SK-MEL-5 (cell line): ENCODE results near the gene CBLC. TPM values are rescaled to one million over a fixed set of nuclear protein-coding genes. Genes with fewer than 3 reads are reported as not detected.
"Not testable (repeated sequence)": the region's sequence is repeated elsewhere in the genome, so short reads cannot be mapped to it uniquely, and the experiment has no call there.

ENCODE experiments used
- DNase-seq: peaks from one replicate; pipeline ENCODE4 v3.0.0-alpha.2; 2016; ENCODE audit warnings: low read depth, low spot score
- in situ Hi-C: cut with HindIII; loops from 2 replicates; pipeline ENCODE4 v1.10.0; 2016; ENCODE audit warnings: low sequenced_read_pairs, high pct_unique_total_duplicates, low pct_unique_long_range_greater_than_20kb
- total RNA-seq: library from RNA; depleted of rRNA; stranded (reverse); fragments of >200 nt; shearing (Covaris generic); gene quantifications from 2 replicates; pipeline ENCODE4 v1.2.3, GENCODE V29; 2014

The CBLC gene
- total RNA-seq, 1 experiment from 2014 or later: not detected

GRCh38 chr19:44757057-44757734 lies 20.5 kb upstream of the CBLC start:
- DNase-seq: no peak
- in situ Hi-C loops: no loop called here

GRCh38 chr19:44757735-44758505 lies 19.8 kb upstream of the CBLC start:
- no peak for DNase-seq
- in situ Hi-C loops: no loop called here

DNA sequence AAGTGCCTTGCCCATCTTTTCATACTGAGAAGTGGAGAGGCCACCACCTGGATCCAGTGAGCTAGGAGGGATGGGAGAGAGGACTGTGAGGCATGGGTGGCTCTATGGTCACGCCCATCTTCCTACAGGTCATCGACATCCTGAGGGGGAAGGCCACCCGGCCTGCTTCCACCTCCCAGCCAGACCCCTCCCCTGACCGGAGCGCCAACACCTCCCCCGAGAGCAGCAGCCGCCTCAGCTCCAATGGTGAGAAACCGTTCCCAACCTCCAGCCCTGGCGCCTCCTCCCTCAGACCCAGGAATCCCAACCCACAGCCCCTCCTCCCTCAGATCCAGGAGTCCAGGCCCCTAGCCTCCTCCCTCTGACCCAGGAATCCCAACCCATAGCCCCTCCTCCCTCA lies 19.1 kb upstream of the CBLC start:
- in situ Hi-C loops: no loop called here
- DNase-seq: no peak

DNA sequence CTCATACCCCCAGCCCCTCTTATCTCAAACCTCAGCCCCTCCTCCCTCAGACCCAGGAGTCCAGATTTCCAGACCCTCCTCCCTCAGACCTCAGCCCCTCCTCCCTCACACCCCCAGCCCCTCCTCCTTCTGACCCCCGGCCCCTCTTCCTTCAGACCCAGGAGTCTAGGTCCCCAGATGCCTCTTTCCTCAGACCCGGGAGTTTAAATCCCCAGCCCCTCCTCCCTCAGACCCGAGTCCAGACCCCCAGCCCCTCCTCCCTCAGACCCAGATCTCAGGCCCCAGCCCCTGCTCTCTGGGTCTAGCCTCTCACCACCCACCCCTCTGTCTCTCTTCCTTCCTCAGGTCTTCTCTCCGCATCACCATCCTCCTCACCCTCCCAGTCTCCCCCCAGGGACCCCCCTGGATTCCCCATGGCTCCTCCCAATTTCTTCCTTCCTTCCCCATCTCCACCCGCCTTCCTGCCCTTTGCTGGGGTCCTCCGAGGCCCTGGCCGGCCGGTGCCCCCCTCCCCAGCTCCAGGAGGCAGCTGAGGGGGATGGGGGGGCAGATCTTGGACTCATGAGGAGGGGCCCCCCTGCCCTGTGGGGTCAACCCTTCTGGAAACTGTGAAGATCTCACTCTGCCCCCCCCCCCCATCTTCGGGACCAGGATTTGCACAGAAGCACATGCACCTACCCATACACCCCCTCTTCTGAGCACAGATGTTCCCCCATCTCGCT lies 18.4 kb upstream of the CBLC start:
- DNase-seq: no peak
- in situ Hi-C loops: no loop called here

GRCh38 chr19:44762038-44762437 lies 15.7 kb upstream of the CBLC start:
- no peak for DNase-seq
- in situ Hi-C loops: no loop called here

DNA sequence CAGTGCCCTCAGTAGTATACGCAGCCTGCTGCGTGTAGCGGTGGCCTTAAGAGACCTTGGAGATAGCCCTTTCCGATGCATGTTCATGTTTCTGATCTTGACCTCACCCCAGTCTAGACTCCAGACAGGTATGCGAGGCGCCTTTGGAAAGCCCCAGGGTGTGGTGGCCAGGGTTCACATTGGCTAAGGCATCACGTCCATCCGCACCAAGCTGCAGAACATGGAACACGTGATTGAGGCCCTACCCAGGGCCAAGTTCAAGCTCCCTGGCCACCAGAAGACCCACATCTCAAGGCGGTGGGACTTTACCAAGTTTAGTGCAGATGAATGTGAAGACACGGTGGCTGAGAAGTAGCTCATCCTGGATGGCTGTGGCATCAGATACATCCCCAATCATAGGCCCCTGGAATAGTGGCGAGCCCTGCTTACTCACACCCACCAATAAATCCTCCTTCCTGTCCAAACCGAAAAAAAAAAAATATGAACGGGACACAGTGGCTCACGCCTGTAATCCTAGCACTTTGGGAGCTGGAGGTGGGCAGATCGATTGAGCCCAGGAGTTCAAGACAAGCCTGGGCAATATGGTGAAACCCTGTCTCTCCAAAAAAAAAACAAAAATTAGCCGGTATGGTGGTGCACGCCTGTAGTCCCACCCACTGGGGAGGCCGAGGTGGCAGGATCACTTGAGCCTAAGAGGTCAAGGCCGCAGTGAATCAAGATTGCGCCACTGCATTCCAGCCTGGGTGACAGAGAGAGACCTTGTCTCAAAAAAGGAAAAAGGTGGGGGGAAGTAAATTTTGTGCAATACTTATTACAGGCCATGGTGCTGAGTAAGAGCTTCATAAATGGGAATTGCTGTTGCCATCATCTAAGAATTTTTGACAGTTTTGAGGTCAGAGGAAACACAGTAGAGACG lies 12.4 kb upstream of the CBLC start:
- in situ Hi-C loops: no loop called here
- DNase-seq: no peak

DNA sequence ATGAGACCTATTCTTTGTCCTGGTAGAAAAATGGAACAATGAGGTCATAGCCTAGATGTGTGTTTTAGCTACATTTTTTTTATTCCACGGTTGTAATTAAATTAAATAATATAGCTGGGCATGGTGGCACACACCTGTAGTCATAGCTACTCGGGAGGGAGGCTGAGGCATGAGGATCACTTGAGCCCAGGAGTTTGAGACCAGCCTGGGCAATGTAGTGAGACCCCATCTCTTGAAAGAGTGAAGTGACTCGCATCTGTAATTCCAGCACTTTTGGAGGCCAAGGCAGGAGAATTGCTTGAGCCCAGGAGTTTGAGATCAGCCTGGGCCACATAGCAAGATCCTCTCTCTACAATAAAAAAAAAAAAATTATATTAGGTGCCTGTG lies 11.7 kb upstream of the CBLC start:
- in situ Hi-C loops: no loop called here
- DNase-seq: no peak

GRCh38 chr19:44767295-44768180 lies 10.2 kb upstream of the CBLC start:
- no peak for DNase-seq
- in situ Hi-C loops: no loop called here

DNA sequence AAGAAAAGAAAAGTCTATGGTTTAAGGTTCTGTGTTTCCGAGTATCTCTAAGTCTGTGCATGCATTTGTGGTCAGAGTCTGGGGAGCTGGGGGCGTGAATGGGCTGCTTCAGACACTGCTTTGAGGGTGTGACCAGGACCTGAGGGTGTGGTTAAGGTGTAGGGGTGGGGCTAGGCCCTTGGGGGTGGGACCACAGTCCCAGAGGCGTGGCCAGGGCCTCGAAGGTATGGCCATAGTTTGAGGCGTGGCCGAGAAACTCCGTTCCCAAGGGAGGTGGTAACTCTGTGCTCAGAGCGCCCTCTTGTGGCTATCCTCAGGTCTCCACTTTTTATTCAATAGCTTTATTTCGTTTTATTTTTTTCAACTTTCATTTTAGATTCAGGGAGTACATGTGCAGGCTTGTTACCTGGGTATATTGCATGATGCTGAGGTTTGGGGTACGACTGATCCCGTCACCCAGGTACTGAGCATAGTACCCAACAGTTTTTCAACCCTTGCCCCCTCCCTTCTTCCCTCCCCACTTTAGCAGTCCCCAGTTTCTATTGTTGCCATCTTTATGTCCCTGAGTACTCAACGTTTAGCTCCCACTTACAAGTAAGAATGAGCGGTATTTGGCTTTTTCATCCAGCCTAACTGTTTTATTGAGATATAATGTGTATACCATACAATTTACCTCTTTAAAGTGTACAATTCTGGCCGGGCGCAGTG lies 7.0 kb upstream of the CBLC start:
- DNase-seq: peak; percentile 94
- in situ Hi-C loops: no loop called here

DNA sequence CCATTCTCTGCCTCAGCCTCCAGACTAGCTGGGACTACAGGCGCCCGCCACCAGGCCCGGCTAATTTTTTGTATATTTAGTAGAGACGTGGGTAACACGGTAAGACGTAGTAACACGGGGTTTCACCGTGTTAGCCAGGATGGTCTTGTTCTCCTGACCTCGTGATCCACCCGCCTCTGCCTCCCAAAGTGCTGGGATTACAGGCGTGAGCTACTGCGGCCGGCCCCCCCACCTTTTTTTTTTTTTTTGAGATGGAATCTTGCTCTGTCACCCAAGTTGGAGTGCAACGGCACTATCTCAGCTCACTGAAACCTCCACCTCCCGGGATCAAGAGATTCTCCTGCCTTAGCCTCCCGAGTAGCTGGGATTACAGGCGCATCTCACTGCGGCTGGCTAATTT lies 5.5 kb upstream of the CBLC start:
- DNase-seq, in situ Hi-C loops: not testable (repeated sequence)

DNA sequence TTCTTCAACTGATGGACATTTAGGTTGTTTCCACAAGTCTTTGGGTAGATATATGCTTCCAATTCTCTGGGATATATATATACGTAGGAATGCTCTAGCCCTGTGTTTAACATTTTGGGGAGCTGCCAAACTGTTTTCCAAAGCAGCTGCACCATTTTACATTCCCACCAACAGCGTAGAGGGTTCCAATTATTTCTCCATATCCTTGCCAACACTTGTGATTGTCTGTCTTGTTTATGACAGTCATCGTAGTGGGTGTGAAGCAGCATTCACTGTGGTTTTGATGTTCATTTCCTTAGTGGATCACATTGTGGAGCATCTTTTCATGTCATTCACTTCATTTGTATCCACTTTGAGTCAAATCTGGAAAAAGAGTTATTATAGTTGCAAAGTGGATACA lies 4.7 kb upstream of the CBLC start:
- in situ Hi-C loops: no loop called here
- DNase-seq: no peak

DNA sequence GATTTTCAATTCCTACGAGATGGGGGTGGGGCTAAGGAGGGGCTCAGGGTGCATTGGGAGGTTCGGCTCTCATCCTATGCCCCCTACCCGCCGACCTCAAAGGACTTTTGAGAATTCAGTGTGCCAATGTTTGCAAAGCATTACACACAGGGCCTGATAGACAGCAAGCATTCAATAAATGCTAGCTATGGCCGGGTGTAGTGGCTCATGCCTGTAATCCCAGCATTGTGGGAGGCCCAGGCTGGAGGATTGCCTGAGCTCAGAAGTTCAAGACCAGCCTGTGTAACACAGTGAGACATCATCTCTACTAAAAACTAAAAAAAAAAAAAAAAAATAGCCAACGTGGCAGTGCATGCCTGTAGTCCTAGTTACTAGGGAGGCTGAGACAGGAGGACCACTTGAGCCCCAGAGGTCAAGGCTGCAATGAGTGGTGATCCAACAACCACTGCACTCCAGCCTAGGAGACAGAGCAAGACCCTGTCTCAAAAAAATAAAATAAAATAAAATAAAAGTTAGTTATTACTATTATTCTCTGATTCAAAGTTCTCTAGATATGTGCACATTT lies 1.9 kb upstream of the CBLC start:
- DNase-seq: no peak
- in situ Hi-C loops: no loop called here

GRCh38 chr19:44776402-44777096 lies 1.1 kb upstream of the CBLC start:
- in situ Hi-C loops: no loop called here
- DNase-seq: no peak

GRCh38 chr19:44779150-44779549 lies 1.5 kb downstream of the CBLC start:
- in situ Hi-C loops: no loop called here
- DNase-seq: no peak

DNA sequence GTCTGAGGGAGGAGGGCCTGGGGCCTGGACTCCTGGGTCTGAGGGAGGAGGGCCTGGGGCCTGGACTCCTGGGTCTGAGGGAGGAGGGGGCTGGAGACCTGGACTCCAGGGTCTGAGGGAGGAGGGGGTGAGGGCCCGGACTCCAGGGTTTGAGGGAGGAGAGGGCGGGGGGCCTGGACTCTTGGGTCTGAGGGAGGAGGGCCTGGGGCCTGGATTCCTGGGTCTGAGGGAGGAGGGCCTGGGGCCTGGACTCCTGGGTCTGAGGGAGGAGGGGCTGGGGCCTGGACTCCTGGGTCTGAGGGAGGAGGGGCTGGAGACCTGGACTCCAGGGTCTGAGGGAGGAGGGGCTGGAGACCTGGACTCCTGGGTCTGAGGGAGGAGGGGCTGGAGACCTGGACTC lies 4.0 kb downstream of the CBLC start:
- in situ Hi-C loops, DNase-seq: not testable (repeated sequence)
